Fibroblast of the conjunctiva (primary cell): ENCODE results near the gene MICU2.

Source experiments
- DNase-seq: peaks from one replicate; pipeline ENCODE4 v3.0.0-alpha.2; 2010; ENCODE audit warnings: low read depth

The MICU2 gene

DNA sequence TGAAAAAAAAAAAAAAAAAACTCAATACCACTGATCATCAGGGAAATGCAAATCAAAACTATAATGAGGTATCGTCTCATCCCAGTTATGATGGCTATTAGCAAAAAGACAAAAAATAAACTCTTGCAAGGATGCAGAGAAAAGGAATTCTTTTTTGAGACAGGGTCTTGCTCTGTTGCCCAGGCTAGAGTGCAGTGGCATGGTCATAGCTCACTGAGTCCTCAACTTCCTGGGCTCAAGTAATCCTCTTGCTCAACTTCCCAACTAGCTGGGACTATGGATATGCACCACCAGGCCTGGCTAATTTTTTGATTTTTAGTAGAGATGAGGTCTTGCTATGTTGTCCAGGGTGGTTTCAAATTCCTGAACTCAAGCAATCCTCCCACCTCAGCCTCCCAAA is 59.5 kb downstream of the MICU2 start:
- no peak for DNase-seq

DNA sequence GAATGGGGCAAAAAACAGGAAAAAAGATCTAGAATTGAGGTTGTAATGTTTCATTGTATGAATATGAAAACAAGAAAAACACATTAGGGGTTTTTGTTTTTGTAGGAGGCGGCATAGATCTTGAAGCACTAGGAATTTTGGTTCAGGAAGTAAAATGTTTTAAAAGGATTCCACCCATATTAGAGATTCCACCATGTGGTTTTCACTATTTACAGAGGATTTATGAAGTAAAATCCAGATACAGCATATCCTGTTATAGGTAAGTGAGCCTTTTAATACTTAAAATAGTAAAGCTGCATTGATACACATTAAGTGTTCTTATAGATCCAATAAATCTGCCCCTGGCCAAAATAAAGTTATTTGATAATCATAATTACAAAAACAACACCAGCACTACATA is 61.4 kb downstream of the MICU2 start:
- DNase-seq, result no peak

DNA sequence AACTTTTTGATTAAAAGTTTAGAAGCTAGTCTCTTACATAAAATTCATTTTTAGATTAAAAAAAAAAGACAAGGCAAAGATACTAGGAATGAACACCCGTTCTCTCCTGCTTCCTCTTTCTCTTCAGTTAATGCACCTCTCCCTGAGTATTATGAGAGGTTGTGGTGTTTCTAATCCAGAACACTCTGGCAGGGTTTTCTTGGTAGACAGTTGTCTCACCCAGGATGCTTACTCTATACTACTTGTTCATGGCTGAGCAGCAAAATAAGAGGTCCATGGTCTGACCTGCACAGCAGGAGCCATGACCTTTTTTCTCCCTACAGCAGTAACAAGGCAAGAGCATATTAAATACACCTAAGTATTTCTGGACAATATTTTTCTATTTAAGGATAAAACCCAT is 62.0 kb downstream of the MICU2 start:
- no peak for DNase-seq

DNA sequence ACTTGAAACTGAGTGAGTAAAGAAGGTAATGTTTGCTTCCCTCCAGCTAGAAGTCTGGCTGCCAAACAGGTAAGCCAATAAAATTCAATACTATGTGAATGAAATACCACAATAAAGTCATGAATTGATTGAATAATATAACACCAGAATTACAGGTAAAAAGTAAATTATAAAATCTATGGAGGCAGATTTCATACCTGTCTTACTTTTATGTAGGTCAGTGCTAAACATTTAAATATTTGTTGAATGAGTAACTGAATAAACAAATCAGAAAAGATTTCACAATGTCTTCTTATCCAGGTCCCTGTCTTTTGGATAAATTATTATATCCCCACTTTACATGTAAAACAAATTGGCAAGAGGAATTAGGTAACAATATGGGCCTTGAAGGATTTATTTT is 62.7 kb downstream of the MICU2 start:
- no peak for DNase-seq

DNA sequence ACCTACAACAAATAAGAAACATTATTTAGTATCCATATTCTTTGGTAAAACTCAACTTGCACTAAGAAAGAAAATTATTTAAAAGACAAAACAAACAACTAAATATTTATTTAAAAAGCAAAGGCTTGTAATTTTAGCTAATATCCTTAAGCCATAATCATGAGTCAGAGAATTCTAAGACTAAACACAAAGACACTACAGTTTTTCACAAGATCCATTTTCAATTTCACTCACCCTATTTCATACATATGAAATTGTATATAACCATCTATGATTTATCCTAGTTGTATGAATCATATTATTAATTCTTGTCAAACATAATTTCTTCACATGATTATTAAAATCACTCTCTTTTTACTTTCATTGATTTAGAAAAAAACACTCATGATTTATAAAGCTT is 64.3 kb downstream of the MICU2 start:
- DNase-seq, result no peak

DNA sequence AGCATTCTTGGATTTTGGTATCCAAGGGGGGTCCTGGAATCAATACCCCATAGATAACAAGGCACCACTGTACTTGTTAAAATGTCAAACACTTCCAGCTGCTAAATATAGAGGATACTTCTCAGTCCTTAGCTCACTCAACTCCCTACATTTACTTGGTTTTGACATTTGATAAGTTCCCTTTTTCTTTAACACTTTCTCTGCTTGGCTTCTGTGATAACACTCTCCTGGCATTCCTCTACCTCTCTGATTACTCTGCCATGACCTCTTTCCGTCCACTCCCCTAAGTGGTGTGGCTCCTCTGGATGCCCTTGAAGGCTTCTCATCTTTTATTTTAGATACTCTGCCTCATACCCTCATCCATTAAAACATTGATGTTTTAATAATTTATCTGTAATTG is 65.2 kb downstream of the MICU2 start:
- DNase-seq, result no peak

DNA sequence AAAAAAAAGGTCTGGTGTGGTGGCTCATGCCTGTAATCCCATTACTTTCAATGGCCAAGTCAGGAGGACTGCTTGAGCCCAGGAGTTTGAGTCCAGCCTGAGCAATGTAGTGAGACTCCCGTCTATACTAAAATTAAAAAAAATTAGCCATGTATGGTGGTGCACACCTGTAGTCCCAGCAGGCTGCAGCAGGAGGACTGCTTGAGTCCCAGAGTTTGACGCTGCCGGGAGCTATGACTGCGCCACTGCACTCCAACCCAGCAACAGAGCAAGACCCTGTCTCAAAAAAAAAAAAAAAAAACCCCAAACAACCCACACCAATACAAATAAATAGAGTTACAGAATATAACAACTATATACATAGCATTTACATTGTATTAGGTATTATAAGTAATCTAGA is 65.7 kb downstream of the MICU2 start:
- DNase-seq, result no peak

DNA sequence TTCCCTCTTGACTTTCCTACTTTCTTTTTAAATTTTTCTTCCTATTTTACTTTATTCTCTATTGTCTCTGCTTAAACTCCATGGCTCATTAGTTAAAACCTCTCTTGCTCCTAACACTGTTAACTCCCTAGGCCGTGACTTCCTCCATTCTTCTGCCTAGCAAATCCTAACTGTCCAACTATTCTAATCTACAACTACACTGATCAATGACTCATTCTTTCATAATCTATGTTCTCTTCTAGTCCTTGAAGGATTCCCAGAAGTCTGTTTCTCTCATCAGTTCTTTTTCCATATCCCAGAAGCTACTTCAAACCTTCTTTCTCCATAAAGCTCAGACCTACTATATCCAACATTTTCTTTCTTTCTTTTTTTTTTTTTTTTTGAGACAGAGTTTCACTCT is 66.9 kb downstream of the MICU2 start:
- no peak for DNase-seq

DNA sequence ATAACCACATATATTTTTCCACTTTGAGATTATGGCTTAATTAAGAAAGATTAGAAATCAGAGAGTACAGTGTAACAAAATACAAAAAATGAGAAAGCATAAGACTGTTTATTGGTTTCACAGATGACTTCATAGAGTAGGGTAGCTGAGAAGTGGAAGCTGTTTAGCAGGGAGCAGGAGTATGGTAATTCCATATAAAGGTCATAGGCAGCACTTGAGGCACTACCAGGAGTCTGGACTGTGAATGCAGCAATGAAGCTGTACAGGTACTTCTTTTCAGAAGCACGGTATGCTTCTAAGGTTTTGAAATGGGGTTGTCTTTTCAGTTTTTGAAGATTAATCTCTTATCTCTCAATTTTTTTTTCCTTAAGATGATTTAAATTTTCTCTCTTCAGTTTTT is 69.2 kb downstream of the MICU2 start:
- no peak for DNase-seq

DNA sequence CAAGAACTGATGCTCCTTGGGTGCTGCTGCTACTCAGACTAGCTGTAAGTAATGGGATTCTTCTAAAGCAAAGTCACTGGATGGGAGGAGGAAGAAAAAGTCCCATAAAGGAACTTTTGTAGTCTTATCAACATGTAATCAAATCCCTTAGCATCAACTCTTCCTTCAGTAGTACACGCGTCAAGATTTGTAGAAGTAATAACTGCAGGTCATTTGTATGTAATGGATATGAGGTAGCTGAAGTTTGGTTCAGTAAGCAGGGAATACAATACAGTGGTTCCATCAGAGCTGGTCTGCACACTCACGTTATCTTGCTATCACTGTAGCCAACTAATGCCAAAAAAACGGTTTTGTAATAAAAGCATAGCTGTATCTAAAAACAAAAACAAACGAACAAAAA is 72.5 kb downstream of the MICU2 start:
- no peak for DNase-seq

DNA sequence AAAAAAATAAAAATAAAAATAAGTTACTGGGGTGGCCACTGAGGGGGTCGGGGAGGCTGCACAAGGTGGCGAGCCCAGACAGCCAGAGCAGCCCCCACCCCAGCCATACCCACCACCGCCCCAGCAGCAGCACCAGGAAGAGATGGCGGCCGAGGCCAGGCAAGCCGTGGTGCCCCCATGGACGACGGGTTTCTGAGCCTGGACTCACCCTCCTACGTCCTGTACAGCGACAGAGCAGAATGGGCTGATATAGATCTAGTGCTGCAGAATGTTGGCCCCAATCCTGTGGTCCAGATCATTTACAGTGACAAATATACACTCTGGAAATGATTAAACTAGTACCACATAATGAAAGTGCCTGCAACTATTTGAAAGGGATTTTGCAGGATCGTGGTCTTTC is 73.3 kb downstream of the MICU2 start:
- DNase-seq, result no peak

DNA sequence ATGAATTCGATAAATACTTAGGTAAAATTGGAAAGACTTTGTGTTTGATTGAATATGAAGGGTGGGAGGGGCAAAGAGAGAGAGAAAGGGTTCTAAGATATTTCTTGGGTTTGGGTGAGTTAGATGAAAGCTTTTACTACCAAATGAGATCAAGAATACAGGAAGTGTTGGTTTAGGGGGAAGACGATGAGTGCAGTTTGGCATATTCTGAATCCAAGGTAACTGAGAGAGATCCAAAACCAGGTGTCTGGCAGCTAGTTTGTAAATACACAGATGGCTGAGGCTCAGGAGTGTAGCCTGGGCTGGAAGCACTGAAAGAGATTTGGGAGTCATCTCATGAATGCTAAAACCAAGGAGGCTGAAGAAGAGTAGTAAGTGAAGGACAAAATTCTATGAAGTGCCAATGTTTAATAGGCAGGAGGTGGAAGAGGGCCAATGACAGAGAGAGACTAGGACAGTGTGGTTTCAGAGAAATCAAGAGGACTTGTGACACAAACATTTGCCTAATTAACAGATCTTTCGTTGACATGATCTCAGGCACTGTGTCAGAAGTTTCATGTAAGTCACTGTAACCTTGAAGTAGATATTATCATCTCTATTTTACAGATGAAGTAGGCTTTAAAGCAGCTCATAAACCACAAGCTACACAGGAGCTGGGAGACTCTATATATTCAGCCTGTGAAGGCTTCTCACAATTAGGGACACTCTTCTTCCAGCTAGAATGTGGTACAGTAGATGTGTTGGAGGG is 74.7 kb downstream of the MICU2 start:
- DNase-seq, result no peak

DNA sequence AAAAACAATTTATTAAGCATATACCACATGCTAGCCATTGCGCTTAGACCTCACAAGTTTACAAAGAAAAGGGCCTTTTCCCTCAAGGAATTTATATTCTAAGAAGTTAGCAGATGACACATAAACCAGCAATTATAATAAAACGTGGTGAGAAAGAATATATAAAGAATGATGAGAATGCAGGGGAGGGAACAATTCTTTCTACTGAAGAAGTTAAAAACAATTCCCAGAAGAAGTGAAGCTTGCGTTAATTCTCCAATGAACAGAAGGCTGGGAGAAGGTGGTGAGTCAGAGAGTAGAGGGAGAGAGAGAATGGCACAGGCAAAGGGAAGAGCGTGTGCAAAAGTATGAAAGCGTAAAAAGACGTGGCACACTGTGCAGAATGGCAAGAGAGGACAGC is 75.4 kb downstream of the MICU2 start:
- no peak for DNase-seq

DNA sequence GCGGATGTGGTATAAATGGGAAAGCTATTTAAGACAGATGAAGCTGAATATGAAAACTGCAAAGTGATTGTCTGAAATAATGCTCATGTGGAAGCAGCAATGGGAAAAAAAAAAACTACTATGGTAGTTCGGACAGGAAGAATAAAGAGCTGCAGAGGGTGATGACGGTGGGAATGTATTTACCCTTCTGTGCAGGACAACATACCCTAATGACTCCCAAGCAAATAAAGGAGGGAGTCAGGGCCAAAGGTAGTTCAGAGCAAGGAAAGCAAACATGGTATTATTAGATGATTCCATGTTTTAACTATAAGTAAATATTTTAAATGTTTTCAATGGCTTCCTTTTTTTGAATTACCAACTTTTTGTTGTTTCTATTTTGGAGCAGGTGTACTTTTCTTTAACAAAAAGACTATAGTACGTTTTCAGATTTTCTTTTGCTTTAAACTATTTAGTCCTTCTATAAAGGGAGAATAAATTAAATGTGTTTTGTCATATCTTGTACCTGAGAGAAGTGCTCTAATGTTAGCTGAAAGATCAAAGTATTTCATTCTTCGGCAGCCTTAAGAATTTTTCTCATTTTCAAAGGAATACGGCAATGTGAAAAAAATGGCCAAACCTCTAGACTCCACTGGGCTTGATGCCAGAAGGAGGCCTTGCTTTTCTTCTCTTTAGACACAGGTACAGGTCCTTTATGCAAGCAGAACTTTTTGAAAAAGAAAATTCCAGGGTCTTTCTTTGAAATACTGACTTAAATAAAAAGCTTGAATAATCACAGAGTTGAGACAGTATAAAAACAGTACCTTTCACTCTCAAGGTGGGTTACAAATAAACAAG is 77.0 kb downstream of the MICU2 start:
- no peak for DNase-seq

DNA sequence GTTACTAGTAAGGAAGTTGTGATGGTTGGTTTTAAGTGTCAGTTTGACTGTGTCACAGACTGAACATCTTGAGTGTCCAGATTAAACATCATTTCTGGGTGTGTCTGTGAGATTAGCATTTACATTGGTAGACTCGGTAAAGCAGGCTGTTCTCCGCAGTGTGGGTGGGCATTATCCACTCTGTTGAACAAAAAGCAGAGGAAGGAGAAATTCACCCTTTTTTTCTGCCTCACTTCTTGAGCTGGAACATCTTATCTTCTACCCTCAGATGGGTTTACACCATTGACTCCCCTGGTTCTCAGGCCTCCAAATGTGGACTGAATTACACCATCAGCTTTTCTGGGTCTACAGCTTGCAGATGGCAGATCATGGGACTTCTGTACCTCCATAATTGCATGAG is 81.1 kb downstream of the MICU2 start:
- DNase-seq, result no peak

DNA sequence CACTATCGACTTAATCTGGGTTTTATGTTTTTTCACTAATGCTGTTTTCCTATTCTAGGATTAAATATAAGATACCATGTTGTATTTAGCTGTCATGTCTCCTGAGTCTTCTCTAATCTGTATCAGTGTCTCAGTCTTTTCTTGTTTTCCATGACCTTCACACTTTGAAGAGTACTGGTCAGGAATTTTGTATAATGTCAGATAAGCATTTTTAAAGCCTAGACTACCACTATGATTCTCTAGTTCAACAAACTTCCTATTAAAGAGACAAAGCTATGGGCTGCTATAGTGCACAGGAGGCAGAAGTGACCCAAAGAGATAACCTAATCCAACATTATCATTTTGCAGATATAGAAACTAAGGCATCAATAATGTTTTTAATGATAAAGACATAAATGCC is 81.8 kb downstream of the MICU2 start:
- no peak for DNase-seq

DNA sequence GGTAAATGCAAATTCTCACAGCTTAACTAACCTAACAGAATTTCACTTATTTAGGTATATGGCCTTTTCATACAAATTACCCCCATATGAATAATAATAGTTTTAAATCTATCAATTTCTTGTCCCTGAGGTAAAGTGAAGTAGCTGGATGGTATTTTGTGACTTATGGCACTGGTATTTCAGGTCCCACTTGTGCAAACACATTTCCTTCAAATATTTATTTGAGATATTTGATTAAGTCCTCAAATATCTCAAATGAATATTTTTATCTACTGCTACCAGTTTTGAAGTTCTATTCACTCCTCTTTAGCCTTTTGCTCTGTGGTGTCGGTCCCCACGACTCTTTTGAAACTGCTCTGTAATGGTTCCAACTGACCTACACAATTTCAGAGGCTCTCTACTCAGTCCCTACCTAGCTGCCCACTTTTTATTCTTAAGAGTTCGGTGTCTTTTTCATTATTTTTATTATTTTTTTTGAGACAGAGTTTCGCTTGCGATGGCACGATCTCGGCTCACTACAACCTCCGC is 85.3 kb downstream of the MICU2 start:
- no peak for DNase-seq

DNA sequence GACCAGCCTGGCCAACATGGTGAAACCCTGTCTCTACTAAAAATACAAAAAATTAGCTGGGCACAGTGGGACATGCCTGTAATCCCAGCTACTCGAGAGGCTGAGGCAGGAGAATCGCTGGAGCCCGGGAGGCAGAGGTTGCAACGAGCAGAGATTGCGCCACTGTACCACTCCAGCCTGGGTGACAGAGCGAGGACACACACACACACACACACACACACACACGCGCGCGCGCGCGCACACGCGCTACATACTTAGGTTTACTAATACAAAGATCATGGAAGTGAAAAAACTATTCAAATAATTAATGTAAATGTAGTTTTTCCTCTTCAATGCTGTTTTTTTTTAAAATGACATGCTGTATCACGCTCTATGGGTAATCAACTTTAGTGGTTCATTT is 86.4 kb downstream of the MICU2 start:
- DNase-seq, result no peak

DNA sequence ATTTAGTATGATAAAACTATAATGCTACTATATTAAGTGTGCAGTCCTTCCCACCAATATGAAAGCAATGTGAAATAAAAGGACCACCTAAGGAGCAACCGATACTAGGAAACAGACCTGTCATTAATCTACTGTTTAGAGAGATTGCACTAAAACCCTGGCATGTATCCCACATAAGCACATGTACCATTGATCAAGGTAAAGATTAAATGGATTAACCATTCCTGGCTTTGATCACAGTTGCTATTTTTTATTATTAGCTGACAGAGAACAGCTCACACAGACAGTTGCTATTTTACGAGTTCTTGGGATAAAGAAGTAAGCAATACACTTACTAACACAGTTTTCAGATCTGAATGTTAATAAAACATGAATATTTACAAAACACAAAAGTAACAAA is 87.2 kb downstream of the MICU2 start:
- DNase-seq, result no peak

DNA sequence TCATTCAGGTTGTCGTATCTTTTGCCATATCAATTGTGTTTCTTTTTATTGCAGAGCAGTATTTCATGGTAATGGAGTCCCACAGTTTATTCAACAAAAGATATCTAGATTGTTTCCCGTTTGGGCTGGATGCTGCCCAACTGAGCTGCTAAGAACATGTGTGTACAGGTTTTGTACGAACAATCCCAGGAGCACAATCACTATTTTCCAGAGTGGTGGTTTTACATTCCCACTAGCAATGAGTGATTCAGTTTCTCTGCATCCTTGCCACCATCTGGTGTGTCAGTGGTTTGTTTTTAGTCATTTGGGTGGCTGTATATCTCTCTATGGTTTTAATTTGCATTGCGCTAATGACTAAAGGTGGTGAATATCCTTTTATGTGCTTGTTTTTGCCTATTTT is 92.1 kb downstream of the MICU2 start:
- DNase-seq, result no peak

DNA sequence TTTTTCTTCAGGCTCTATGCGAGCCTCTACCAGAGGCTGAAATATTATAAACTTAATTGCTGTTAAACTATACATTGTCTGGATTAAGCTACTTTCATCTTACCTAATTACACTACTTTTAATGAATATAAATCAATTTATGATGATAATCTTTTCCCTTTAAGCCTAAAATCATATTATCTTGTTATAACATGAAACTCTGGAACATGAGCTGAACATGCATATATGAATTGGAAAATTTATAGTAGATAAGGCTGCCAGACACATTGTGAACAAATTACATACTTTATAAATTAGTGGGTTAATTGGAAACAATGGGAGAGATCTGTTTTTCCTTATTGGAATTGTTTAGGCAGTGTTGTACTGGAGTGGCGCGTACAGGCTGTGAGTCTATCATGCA is 99.6 kb downstream of the MICU2 start:
- no peak for DNase-seq

DNA sequence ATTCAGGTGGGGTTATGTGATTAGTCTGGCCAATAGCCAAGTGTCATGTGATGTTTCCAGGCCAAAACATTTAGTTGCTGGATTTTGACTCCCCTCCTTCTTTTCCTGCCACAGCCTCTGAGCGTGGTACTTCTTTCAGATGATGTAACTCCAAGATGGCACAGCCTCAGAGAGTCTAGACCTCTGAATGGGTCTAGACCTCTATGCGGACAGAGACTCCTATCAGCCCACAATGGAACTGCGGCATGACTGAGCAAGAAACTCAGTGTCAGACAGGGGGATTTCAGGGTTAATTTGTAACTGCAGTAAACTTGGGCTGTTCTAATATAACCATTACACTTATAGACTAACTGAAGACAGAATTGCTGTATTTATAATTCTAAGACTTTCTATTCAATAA is 102.3 kb downstream of the MICU2 start:
- DNase-seq, result no peak

DNA sequence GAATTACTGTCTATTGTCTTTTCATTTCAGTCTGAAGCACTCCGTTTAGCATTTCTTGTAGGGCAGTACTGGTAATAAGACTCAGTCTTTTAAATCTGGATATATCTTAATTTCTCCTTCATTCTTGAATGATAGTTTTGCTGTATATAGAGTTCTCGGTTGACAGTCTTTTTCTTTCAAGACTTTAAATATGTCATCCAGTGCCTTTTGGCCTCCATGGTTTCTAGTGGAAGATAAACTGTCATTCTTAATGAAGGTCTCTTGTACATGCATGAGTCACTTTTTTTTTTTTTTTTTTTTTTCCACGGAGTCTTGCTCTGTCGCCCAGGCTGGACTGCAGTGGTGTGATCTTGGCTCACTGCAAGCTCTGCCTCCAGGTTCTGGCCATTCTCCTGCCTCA is 117.6 kb downstream of the MICU2 start:
- DNase-seq, result no peak

DNA sequence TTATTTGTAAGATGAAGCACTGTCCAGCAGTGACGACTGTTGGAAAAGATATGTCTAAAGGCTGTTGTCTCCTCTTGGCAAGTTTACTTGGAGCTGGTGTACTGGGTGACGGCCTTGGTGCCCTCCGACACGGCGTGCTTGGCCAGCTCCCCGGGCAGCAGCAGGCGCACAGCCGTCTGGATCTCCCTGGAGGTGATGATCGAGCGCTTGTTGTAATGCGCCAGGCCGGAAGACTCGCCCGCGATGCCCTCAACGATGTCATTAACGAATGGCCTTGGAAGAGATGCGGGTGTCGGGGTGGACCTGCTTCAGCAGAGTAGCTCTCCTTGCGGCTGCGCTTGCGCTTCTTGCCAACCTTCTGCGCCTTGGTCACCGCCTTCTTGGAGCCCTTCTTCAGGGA is 120.2 kb downstream of the MICU2 start:
- no peak for DNase-seq
